ENCODE measurements around the gene CYP4B1. TPM values are rescaled to one million over a fixed set of nuclear protein-coding genes. Genes with fewer than 3 reads are reported as not detected.

Gene CYP4B1
- total and polyA plus RNA-seq, 2 donors (not counting 3 experiments of a cell fraction or from before 2014, with no cell fraction given) = not detected

DNA sequence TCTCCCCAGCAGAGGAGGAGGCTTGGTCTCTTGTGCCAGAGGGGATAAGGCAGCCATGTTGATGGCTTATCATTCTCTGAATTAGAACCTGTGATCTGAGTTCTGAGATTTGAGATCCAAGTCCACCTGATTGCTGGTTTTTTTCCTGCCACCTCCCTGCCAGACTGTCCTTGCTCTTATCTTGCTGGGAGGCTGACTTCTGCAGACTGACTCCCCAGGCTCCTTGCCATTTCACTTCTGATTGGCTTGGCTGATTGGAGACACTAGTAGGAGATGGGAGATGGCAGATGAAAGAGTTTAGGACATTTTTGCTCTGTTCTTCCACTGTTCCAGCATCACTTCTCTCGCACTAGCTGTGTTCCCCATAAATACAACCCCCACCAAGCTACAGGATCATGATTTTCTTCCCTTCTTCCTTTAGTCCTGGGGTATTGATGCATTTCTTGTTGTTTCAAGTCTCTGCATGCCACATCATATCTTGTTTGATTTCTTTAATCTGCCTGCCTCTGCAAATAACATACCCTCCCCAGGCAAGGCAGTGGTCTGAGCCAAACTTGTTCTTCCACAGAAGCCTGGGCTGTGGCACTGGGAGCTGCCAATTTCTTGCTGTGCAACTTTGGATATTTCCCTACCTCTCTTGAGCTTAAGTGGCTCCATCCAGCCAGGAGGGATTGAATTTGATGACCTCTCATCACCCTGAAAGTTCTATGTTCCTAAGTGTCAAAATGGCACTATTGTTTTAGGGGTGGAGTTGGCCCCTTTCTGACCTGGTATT is 963 bp upstream of the CYP4B1 start:
- no peaks in the 10 kb centered on the region for H3K27me3 ChIP-seq (ENCODE audit: control insufficient read depth in 2 of 2, insufficient read depth in 2 of 2, low read length in 2 of 2)
- H3K79me2 ChIP-seq (ENCODE audit: control insufficient read depth, insufficient read depth, low read length) = no peaks in the 10 kb centered on the region
- TF ChIP-seq EZH2 (IDR thresholded peaks at IDR 0.05; ENCODE audit: borderline replicate concordance, low read depth, low read length, severe bottlenecking) (no peak), MYC (IDR thresholded peaks at IDR 0.05; ENCODE audit: low read depth, low read length) (no peak), POLR2AphosphoS5 (IDR thresholded peaks at IDR 0.05; ENCODE audit: insufficient read depth, low read depth, low read length) (no peak), GATA2 (IDR thresholded peaks at IDR 0.05; ENCODE audit: insufficient read depth, insufficient read length, low read depth, low read length) (no peak), JUN (IDR thresholded peaks at IDR 0.05; ENCODE audit: borderline replicate concordance, insufficient read depth, insufficient read length, low read depth) (no peak)
- TF ChIP-seq, protein P1, sequence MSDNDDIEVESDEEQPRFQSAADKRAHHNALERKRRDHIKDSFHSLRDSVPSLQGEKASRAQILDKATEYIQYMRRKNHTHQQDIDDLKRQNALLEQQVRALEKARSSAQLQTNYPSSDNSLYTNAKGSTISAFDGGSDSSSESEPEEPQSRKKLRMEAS (IDR thresholded peaks at IDR 0.05; ENCODE audit: insufficient read depth, insufficient read length) = no peak
- POLR2A ChIA-PET = no interaction called here
- DNase-seq (ENCODE audit: low read depth, low spot score) = no peak
- no peak for FAIRE-seq
- H3K4me1 ChIP-seq (ENCODE audit: control insufficient read depth, extremely low read depth, insufficient read depth, low read length) = no peaks in the 10 kb centered on the region
- H3K4me2 ChIP-seq (ENCODE audit: insufficient read depth, low read length) = no peak overlapping the region
- H3K27ac ChIP-seq (ENCODE audit: insufficient read depth, low read depth, low read length) = no peak overlapping the region
- dilution Hi-C loops (cut with MboI; ENCODE audit: extremely low pct_ligation_motif_present, low sequenced_read_pairs) (no loop called here), intact Hi-C loops (cut with micrococcal nuclease) (no loop called here)
- no peaks in the 10 kb centered on the region for H3K36me3 ChIP-seq (ENCODE audit: control insufficient read depth in 2 of 2, extremely low read depth in 1 of 2, insufficient read depth in 2 of 2, low read length in 2 of 2)
- CTCF ChIA-PET = no interaction called here
- H3K9me1 ChIP-seq (replicated peaks; ENCODE audit: control insufficient read depth, extremely low read depth, insufficient read depth, low read length) = no peaks in the 10 kb centered on the region
- no peaks in the 10 kb centered on the region for H3K9me3 ChIP-seq (replicated peaks; ENCODE audit: control insufficient read depth, insufficient read depth, low read length)
- no TSS peak for BruUV-seq (replicated peaks)
- H4K20me1 ChIP-seq (replicated peaks; ENCODE audit: control insufficient read depth, extremely low read depth, insufficient read depth, low read length) = no peaks in the 10 kb centered on the region
- H3K4me3 ChIP-seq (replicated peaks in 1 of 3; ENCODE audit: insufficient read depth in 1 of 3, low read depth in 1 of 3, low read length in 3 of 3) = no peak overlapping the region
- no peak overlapping the region for H3K9ac ChIP-seq (replicated peaks; ENCODE audit: extremely low read depth, insufficient read depth, low read length)
- no peak overlapping the region for H2AFZ ChIP-seq (ENCODE audit: low read depth, low read length)

DNA sequence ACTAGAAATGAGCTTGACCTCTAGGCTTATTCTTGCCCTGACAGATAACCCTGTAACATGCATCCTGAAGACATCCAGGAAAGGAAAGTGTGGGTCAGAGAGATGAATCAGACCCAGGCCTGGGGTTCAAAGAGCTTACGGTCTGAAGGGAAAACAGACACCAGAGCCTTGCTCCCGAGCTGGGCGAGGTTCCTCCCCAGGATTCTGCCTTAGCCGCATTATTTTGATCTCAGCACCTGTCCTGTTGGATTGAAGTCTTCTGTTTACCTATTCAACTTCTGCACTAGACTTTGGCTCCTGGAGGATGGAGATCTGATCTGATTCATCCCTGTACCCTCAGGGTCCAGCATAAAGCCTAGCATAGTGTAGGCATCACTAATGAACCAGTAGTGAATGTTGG is 1.9 kb downstream of the CYP4B1 start:
- no peaks in the 10 kb centered on the region for H3K9me3 ChIP-seq (replicated peaks; ENCODE audit: control insufficient read depth, insufficient read depth, low read length)
- dilution Hi-C loops (cut with MboI; ENCODE audit: extremely low pct_ligation_motif_present, low sequenced_read_pairs) = no loop called here
- no peak overlapping the region for H3K4me2 ChIP-seq (ENCODE audit: insufficient read depth, low read length)
- CTCF ChIA-PET = interaction anchor here (1.1 kb wide), 1 partner anchor 11 kb away, joined by 3 read pairs; no protein-coding TSS in a partner anchor
- no peaks in the 10 kb centered on the region for H4K20me1 ChIP-seq (replicated peaks; ENCODE audit: control insufficient read depth, extremely low read depth, insufficient read depth, low read length)
- H3K36me3 ChIP-seq (ENCODE audit: control insufficient read depth in 2 of 2, extremely low read depth in 1 of 2, insufficient read depth in 2 of 2, low read length in 2 of 2) = no peaks in the 10 kb centered on the region
- no peaks in the 10 kb centered on the region for H3K4me1 ChIP-seq (ENCODE audit: control insufficient read depth, extremely low read depth, insufficient read depth, low read length)
- no peak overlapping the region for H3K9ac ChIP-seq (replicated peaks; ENCODE audit: extremely low read depth, insufficient read depth, low read length)
- DNase-seq (ENCODE audit: low read depth, low spot score) = no peak
- no TSS peak for BruUV-seq (replicated peaks)
- no peaks in the 10 kb centered on the region for H3K79me2 ChIP-seq (ENCODE audit: control insufficient read depth, insufficient read depth, low read length)
- POLR2A ChIA-PET = no interaction called here
- H3K4me3 ChIP-seq (replicated peaks in 1 of 3; ENCODE audit: insufficient read depth in 1 of 3, low read depth in 1 of 3, low read length in 3 of 3) = no peak overlapping the region
- no peak overlapping the region for H3K27ac ChIP-seq (ENCODE audit: insufficient read depth, low read depth, low read length)
- no peak for TF ChIP-seq EZH2 (IDR thresholded peaks at IDR 0.05; ENCODE audit: borderline replicate concordance, low read depth, low read length, severe bottlenecking)
- TF ChIP-seq POLR2A (IDR thresholded peaks at IDR 0.05; ENCODE audit: low read depth, low read length) = no peak
- TF ChIP-seq, protein P1 (IDR thresholded peaks at IDR 0.05; ENCODE audit: insufficient read depth, insufficient read length) = no peak
- TF ChIP-seq, protein P2, sequence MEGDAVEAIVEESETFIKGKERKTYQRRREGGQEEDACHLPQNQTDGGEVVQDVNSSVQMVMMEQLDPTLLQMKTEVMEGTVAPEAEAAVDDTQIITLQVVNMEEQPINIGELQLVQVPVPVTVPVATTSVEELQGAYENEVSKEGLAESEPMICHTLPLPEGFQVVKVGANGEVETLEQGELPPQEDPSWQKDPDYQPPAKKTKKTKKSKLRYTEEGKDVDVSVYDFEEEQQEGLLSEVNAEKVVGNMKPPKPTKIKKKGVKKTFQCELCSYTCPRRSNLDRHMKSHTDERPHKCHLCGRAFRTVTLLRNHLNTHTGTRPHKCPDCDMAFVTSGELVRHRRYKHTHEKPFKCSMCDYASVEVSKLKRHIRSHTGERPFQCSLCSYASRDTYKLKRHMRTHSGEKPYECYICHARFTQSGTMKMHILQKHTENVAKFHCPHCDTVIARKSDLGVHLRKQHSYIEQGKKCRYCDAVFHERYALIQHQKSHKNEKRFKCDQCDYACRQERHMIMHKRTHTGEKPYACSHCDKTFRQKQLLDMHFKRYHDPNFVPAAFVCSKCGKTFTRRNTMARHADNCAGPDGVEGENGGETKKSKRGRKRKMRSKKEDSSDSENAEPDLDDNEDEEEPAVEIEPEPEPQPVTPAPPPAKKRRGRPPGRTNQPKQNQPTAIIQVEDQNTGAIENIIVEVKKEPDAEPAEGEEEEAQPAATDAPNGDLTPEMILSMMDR (IDR thresholded peaks at IDR 0.05; ENCODE audit: extremely low read depth in 1 of 2, insufficient read depth in 1 of 2, low read depth in 1 of 2, low read length in 2 of 2) = no peak
- no peak for TF ChIP-seq POLR2AphosphoS5 (IDR thresholded peaks at IDR 0.05; ENCODE audit: insufficient read depth, low read depth, low read length)
- TF ChIP-seq FOS (IDR thresholded peaks at IDR 0.05; ENCODE audit: borderline replicate concordance, insufficient read depth, low read length) = no peak
- no peak for TF ChIP-seq GATA2 (IDR thresholded peaks at IDR 0.05; ENCODE audit: insufficient read depth, insufficient read length, low read depth, low read length)
- TF ChIP-seq JUN (IDR thresholded peaks at IDR 0.05; ENCODE audit: borderline replicate concordance, insufficient read depth, insufficient read length, low read depth) = no peak
- TF ChIP-seq MYC (IDR thresholded peaks at IDR 0.05; ENCODE audit: low read depth, low read length) = no peak
- H2AFZ ChIP-seq (ENCODE audit: low read depth, low read length) = no peak overlapping the region
- H3K9me1 ChIP-seq (replicated peaks; ENCODE audit: control insufficient read depth, extremely low read depth, insufficient read depth, low read length) = no peaks in the 10 kb centered on the region
- intact Hi-C loops (cut with micrococcal nuclease) = no loop called here
- no peaks in the 10 kb centered on the region for H3K27me3 ChIP-seq (ENCODE audit: control insufficient read depth in 2 of 2, insufficient read depth in 2 of 2, low read length in 2 of 2)
- FAIRE-seq = no peak
